SK-N-MC (cell line): ENCODE measurements around the gene CMTM7.

Experiments
- EZH2 ChIP-seq: fragments of 200-600 bp; sonication (generic); IDR thresholded peaks from one replicate; pipeline ENCODE4 v1.6.1; 2017; ENCODE audit warnings: antibody characterized with exemption
- POLR2AphosphoS5 ChIP-seq: IDR thresholded peaks from 2 replicates; pipeline ENCODE4 v1.6.1; 2012; ENCODE audit warnings: mild to moderate bottlenecking, low read depth, low read length, borderline replicate concordance

GRCh38 chr3:32437896-32438295 is 46.2 kb downstream of the CMTM7 start:
- TF ChIP-seq POLR2AphosphoS5 (no peak), EZH2 (no peak)
